ENCODE data around the gene MBP.

MBP gene

DNA sequence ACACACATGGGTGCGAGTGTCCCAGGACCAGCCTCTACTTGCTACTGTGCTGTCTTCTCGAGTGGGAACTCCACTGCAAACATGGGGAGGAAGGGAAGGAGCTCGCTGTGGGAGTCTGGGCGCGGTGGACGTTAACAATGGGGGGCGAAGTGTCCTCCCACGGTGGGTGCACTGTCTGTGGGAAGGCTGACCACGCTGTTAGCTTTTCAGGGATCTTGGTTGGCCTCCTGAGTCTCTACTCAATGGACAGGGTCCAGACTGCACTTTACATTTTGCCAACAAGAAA is 146.7 kb downstream of the MBP start:
- TF ChIP-seq, protein P1, sequence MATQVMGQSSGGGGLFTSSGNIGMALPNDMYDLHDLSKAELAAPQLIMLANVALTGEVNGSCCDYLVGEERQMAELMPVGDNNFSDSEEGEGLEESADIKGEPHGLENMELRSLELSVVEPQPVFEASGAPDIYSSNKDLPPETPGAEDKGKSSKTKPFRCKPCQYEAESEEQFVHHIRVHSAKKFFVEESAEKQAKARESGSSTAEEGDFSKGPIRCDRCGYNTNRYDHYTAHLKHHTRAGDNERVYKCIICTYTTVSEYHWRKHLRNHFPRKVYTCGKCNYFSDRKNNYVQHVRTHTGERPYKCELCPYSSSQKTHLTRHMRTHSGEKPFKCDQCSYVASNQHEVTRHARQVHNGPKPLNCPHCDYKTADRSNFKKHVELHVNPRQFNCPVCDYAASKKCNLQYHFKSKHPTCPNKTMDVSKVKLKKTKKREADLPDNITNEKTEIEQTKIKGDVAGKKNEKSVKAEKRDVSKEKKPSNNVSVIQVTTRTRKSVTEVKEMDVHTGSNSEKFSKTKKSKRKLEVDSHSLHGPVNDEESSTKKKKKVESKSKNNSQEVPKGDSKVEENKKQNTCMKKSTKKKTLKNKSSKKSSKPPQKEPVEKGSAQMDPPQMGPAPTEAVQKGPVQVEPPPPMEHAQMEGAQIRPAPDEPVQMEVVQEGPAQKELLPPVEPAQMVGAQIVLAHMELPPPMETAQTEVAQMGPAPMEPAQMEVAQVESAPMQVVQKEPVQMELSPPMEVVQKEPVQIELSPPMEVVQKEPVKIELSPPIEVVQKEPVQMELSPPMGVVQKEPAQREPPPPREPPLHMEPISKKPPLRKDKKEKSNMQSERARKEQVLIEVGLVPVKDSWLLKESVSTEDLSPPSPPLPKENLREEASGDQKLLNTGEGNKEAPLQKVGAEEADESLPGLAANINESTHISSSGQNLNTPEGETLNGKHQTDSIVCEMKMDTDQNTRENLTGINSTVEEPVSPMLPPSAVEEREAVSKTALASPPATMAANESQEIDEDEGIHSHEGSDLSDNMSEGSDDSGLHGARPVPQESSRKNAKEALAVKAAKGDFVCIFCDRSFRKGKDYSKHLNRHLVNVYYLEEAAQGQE (IDR thresholded peaks at IDR 0.05; ENCODE audit: insufficient replicate concordance, low read depth), result no peak
- TF ChIP-seq, protein P2, sequence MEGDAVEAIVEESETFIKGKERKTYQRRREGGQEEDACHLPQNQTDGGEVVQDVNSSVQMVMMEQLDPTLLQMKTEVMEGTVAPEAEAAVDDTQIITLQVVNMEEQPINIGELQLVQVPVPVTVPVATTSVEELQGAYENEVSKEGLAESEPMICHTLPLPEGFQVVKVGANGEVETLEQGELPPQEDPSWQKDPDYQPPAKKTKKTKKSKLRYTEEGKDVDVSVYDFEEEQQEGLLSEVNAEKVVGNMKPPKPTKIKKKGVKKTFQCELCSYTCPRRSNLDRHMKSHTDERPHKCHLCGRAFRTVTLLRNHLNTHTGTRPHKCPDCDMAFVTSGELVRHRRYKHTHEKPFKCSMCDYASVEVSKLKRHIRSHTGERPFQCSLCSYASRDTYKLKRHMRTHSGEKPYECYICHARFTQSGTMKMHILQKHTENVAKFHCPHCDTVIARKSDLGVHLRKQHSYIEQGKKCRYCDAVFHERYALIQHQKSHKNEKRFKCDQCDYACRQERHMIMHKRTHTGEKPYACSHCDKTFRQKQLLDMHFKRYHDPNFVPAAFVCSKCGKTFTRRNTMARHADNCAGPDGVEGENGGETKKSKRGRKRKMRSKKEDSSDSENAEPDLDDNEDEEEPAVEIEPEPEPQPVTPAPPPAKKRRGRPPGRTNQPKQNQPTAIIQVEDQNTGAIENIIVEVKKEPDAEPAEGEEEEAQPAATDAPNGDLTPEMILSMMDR (IDR thresholded peaks at IDR 0.05; ENCODE audit: insufficient read depth, low read length), result no peak
- TF ChIP-seq GABPA (IDR thresholded peaks at IDR 0.05; ENCODE audit: low read depth), result no peak
- TF ChIP-seq POLR2AphosphoS5 (IDR thresholded peaks at IDR 0.05; ENCODE audit: low read depth), result no peak
- no peak for TF ChIP-seq SPI1 (IDR thresholded peaks at IDR 0.05; ENCODE audit: borderline replicate concordance, low read depth)
- Histone ChIP-seq H3K4me3 (replicated peaks; ENCODE audit: insufficient read depth, low read length) (no peak overlapping the region), H3K27ac (replicated peaks) (no peak overlapping the region), H3K27me3 (ENCODE audit: insufficient read depth, poor library complexity, severe bottlenecking) (no peaks in the 10 kb centered on the region)
- DNase-seq (ENCODE audit: low read depth in 1 of 2, low spot score in 1 of 2), result no peak

DNA sequence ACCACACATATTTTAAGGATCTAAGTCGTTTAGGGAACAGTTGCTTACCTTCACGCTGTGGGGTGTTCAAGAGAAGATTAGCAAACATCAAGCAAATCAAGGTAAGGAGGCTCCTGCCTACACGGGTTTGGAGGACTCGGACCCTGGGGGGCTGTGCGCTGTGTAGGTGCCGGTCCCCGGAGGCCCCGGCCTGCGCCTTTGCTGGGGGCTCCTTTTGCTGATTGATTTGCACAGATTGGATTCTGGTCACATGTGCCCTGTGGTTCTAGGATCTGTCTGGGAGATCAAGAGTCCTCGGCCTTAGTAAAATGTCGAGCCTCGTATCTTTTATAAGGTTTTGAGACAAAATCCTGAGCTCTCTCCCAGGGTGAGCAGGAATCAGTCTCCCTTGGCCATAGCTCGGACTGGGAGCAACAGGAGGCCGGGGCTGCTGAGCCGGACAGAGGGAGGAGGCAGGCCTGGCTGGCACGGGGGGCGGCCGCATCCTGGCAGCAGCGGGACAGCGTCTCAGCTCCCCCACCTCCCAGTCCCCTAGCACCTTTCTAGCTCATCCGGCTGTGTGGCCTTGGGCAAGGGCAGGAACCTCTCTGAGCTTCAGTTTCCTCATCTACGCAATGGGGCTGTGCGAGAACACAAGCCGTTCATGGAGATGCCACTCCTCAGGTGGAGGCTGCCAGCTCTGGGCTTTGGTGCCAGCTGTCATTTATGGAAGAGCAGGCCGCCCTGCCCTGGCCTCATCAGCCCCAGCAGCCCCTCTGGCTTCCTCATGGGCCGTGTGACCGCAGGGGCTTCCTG is 147.2 kb downstream of the MBP start:
- no peak for TF ChIP-seq POLR2AphosphoS5 (IDR thresholded peaks at IDR 0.05; ENCODE audit: low read depth)
- TF ChIP-seq GABPA (IDR thresholded peaks at IDR 0.05; ENCODE audit: low read depth), result no peak
- TF ChIP-seq SPI1 (IDR thresholded peaks at IDR 0.05; ENCODE audit: borderline replicate concordance, low read depth), result no peak
- TF ChIP-seq, protein P1 (IDR thresholded peaks at IDR 0.05; ENCODE audit: insufficient replicate concordance, low read depth), result no peak
- TF ChIP-seq, protein P2 (IDR thresholded peaks at IDR 0.05; ENCODE audit: insufficient read depth, low read length), result no peak
- DNase-seq (ENCODE audit: low read depth in 1 of 2, low spot score in 1 of 2), result no peak
- no peaks in the 10 kb centered on the region for H3K27me3 ChIP-seq (ENCODE audit: insufficient read depth, poor library complexity, severe bottlenecking)
- H3K27ac ChIP-seq (replicated peaks), result no peak overlapping the region
- no peak overlapping the region for H3K4me3 ChIP-seq (replicated peaks; ENCODE audit: insufficient read depth, low read length)

DNA sequence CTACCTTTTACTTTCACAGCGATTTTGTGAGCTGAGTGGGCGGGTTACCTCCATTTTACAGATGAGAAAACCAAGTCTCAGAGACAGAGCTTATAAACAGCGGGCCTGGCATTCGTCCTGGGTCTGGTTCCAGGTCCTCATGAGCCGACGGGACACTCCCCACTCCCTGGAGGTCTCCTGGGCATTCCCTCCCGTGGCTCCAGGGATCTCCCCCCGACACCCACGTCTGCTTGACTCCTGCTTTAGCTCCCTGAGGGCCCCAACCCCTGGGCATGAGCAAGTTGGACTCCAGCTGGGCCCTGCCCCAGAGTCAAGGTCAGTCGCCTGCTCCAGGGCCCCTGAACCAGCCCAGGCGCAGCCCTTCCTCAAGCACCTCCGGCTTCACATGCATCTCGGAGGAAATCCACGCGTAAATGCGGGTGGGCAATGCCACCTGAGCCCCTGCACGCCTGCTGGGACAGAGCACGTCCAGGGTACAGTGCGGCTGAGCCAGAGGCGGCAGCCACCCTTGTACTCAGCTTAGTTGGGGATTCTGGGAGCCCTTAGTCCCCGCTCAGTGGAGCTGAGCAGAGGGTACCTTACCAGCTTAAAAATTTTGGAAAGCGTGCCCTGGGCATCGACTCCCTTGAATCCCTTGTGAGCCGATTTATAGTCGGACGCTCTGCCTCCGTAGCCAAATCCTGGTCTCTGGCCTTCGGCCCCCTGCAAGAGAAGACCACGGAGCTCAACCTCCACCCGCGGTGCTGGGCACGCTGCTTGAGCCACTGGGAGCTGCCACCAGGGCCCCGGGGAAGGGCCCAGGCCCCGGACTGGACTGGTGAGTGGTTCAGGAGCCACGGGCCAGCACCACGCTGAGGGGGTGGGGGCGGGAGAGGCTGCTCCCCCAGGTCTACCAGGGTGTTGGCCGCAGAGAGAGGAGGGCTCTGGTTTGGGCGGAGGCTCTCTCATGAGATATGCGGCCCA is 148.1 kb downstream of the MBP start:
- no peak overlapping the region for H3K4me3 ChIP-seq (replicated peaks; ENCODE audit: insufficient read depth, low read length)
- DNase-seq (ENCODE audit: low read depth in 1 of 2, low spot score in 1 of 2), result no peak
- TF ChIP-seq POLR2AphosphoS5 (IDR thresholded peaks at IDR 0.05; ENCODE audit: low read depth), result no peak
- no peak overlapping the region for H3K27ac ChIP-seq (replicated peaks)
- no peaks in the 10 kb centered on the region for H3K27me3 ChIP-seq (ENCODE audit: insufficient read depth, poor library complexity, severe bottlenecking)

DNA sequence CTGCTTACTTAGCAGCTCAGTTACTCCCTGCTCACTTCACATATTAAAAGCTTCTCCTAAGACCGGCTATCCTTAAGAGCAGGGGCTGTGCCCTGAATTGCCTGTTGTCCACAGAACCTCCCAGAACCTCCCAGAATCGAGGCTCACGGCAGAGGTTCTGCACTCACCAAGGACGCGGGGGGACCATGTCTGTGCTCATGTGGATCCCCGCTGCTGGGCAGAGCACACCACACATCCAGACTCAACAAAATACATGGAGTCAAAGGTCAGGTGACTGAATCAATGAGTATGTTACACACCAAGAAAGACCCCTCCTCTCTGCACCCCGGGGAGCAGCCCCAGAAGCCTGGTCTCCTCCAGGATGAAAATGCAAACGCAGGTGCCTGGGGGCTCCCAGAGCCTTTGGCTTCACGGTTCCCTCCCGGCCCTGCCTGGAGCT is 149.0 kb downstream of the MBP start:
- Histone ChIP-seq H3K4me3 (replicated peaks; ENCODE audit: insufficient read depth, low read length) (no peak overlapping the region), H3K27ac (replicated peaks) (no peak overlapping the region), H3K27me3 (ENCODE audit: insufficient read depth, poor library complexity, severe bottlenecking) (no peaks in the 10 kb centered on the region)
- no peak for TF ChIP-seq GABPA (IDR thresholded peaks at IDR 0.05; ENCODE audit: low read depth)
- TF ChIP-seq, protein P2 (IDR thresholded peaks at IDR 0.05; ENCODE audit: insufficient read depth, low read length), result no peak
- TF ChIP-seq POLR2AphosphoS5 (IDR thresholded peaks at IDR 0.05; ENCODE audit: low read depth), result no peak
- TF ChIP-seq, protein P1 (IDR thresholded peaks at IDR 0.05; ENCODE audit: insufficient replicate concordance, low read depth), result no peak
- no peak for TF ChIP-seq SPI1 (IDR thresholded peaks at IDR 0.05; ENCODE audit: borderline replicate concordance, low read depth)
- no peak for DNase-seq (ENCODE audit: low read depth in 1 of 2, low spot score in 1 of 2)

Data from HL-60 (cell line).